Hematopoietic multipotent progenitor cell treated with erythropoietin and hydrocortisone succinate and interleukin-3 and kit ligand, for 4 days (in vitro differentiated cells): ENCODE measurements around the gene SMIM27.
A peak's percentile ranks its signal among the peaks of the same experiment; 100 is the strongest.
"Not testable (repeated sequence)": the region's sequence is repeated elsewhere in the genome, so short reads cannot be mapped to it uniquely, and the experiment has no call there.

Experiments
- DNase-seq: peaks from one replicate; pipeline ENCODE4 v3.0.0-alpha.2; 2015

Gene SMIM27, protein sequence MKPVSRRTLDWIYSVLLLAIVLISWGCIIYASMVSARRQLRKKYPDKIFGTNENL

GRCh38 chr9:32552172-32552872 is at the start of gene SMIM27, which contains the start of gene TOPORS:
Gene SMIM27, plus strand, starts transcription at chr9:32552327. Its CDS starts 108 bp downstream, at chr9:32552435.
Gene TOPORS, minus strand, starts transcription at chr9:32552586. Its CDS starts 150 bp downstream, at chr9:32552436.
- DNase-seq, result peak; percentile 97

- no peak for DNase-seq
Observed at GRCh38 chr9:32502464-32502863, 49.7 kb upstream of the SMIM27 start.

DNA sequence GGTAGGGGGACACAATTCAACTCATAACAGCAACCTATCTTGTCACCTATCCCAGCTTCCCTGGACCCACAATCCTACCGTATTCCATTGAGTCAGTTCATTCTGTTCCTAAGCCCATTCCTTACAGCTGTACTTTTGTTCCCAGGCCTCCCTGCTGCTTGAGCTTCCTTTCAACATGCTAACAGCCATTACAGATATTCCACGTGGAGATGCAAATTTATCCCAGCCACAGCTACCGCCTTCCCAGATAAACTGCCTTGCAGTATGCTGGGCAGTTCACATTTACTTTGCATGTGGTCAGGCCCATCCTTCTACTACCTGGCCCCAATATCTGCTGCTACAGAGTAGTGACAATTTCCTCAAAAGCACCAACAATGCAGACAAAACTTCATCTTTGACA is 49.1 kb upstream of the SMIM27 start:
- DNase-seq, result no peak

GRCh38 chr9:32508728-32509127 is 43.4 kb upstream of the SMIM27 start:
- DNase-seq, result no peak

DNA sequence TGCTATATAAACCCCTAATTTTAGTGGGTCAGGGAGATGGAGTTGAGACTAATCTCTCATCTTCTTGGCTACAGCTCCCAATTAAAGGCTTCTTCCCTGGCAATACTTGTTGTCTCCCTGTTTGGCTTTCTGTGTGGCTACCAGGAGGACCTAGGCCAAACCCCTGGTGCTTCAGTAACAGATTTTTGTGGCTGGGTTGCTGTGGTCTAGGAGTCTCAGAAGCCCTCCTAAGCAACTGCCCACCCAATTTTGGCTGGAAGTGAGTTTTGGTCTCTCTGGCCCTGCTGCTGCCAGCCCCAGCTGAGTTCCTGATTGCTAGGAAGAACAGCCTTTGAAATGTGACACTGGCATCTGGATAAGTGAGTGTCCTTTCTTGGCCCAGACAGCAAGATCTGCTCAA is 35.9 kb upstream of the SMIM27 start:
- DNase-seq, result no peak

- no peak for DNase-seq
Observed at GRCh38 chr9:32518276-32518675, 33.9 kb upstream of the SMIM27 start.

- no peak for DNase-seq
Observed at GRCh38 chr9:32523910-32524309, 28.2 kb upstream of the SMIM27 start.

DNA sequence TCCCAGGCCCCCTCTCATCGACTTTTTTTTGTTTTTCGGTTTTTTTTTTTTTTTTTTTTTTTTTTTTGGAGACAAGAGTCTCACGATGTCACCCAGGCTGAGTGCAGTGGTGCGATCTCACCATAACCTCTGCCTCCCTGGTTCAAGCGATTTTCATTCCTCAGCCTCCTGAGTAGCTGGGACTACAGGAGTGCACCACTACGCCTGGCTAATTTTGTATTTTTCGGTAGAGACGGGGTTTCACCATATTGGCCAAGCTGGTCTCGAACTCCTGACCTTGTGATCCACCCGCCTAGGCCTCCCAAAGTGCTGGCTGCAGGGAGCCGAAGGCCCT is 27.6 kb upstream of the SMIM27 start:
- not testable (repeated sequence) for DNase-seq

- DNase-seq, result peak; percentile 56
Observed at GRCh38 chr9:32524892-32525708, 27.0 kb upstream of the SMIM27 start.

DNA sequence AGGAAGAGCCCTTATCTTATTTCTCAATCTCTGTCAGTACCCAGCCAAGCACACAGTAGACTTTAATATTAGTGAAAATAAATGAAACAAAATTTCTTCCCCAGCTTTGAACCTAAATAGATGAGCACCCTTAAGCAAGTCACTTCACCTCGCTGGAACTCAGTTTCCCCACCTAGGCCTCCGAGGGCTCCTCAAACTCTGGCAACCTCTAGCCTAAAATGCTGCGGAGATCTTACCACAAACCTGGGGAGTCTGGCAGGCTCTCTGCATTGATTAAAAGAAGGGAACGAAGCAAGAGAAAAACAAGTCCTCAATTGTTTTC is 26.5 kb upstream of the SMIM27 start:
- no peak for DNase-seq

- DNase-seq, result peak; percentile 92
Observed at GRCh38 chr9:32526041-32526706, 26.0 kb upstream of the SMIM27 start, which contains the start of gene RIGI. Gene RIGI, minus strand, starts transcription at chr9:32526196. Its CDS starts 30 bp downstream, at chr9:32526166.

- no peak for DNase-seq
Observed at GRCh38 chr9:32526707-32527048, 25.4 kb upstream of the SMIM27 start.

GRCh38 chr9:32533336-32533735 is 18.8 kb upstream of the SMIM27 start:
- DNase-seq, result peak; percentile 82

GRCh38 chr9:32533816-32534215 is 18.3 kb upstream of the SMIM27 start:
- no peak for DNase-seq

- DNase-seq, result no peak
Observed at GRCh38 chr9:32543047-32543446, 9.1 kb upstream of the SMIM27 start.

- DNase-seq, result no peak
Observed at GRCh38 chr9:32545884-32546283, 6.2 kb upstream of the SMIM27 start.

GRCh38 chr9:32548213-32548612 is 3.9 kb upstream of the SMIM27 start:
- DNase-seq, result not testable (repeated sequence)

DNA sequence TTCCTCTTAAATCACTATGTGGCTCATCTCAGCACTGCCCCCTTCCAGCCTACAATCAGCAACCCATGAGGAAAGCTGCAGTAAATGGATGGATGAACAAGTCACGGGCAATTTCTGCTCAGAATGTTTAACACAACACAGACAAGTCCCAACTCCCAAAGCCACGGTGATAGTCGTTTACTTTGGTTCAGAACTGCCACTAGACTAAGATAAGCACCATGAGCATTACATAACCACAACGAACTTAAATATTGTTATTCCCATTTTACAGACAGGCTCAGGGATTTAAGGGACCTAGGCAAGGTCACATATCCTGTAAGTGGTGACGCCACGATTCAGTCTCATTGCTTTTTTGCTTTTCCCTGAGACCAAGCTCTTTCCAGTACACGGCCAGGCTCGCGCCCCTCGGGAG is 2.0 kb upstream of the SMIM27 start:
- peak; percentile 43 for DNase-seq

DNA sequence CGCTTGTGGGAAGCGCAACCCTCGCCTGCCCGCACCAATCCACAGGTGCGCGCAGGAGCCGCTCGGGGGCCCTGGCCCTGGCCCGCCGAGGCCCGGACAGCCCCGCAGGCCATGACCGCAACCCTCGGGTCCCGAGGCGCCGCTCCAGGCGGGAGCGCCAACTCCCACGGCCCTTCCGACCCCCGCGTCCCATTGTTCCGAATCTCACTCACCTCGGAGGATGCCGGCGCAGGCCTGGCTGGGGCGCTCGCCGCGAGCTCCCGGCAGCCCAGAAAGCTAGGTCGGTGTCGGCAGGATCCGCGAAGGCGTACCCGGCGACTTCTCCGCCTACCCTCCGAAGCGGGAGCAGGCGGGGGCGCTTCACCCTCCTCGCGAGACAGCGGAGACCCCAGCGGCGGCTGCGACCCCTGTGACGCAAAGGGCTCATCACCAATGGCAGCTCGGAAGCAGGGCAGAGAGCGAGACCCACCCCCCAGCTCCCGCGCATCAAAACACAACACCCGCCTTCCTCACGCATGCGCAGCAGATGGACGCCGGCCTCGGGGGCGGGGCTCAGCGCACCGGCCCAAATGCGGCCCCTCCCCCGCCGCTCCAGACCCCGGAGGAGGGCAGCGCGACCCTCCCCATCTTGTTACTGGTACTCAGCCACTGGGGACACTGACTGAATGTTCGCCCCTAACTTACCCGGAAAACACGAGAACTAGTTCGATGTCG is 1.4 kb upstream of the SMIM27 start:
- peak; percentile 96 for DNase-seq

DNA sequence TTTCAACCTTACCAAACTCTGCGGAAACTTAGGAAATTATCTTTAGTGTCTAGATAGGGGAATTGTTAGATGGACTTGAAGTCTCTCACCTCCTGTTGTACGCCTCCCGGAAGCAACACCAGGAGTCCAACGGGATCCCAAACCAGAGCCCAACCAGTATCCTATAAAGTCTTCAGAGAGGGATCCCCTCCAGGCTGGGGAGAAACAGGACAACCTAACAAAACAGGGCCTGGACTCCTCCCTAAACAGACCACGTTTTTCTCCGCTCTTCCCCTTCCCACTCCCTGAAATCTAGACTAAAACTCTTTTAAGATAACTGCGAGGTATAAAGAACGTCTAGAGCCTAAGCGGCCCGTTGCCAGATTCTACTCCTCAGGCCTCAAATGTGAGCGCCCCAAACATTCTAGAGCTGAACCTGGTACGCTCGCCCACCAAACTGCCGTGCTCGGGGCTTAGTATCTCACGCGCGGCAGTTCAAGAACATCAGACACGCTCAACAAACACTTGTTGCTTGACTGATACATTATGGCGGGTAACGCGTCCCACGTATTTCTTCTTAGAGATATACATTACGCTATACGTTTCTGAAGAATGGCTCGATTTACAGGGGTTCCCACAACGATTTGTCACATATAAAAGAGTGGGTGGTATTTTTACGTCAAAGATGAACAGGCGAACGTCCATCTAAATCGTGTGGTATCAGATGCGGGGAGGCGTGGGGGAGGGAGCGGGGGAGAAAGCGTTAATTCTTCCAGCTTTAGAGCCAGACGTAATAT is 663 bp upstream of the SMIM27 start:
- DNase-seq, result peak; percentile 70

DNA sequence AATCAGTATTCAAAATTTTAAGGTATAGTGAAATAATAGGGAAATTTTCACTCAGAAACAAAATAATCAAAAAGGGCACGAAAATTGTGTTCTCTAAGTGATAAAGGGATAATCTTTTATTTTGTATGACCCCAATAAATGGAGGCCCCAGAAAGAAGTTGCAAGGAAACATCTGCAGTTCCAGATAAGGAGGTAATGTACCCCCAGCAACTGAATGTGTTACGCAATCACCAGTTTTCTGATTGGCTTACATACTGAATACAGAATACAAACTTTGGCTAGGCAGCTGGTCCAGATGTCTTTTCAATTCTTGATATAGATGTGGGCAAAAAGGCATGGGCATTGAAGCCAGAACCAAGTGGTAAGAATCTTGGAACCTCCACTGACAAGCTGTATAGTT is 2.0 kb downstream of the SMIM27 start:
- DNase-seq, result peak; percentile 98

DNA sequence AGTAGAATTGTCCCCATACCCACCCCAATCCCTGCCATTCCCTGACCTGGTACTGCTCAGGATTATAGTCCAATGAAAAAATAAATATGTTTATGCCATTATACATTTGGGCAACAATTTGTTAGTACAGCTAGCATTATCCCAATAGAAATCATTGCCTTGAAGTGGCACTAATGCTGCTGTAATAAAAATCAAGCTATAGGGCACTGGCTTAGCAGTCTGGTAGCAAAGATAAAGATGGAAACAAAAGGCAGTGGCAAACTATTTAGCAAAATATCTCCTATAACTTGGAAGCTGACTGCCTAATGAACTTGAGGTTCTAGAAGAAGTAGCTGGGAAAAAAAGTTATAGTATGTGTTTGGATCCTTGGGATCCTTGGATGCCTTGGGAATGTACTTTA is 2.5 kb downstream of the SMIM27 start:
- DNase-seq, result peak; percentile 60
